Thyroid gland (tissue), 4 donors: ENCODE data around the gene PSMC5. TPM values are rescaled to one million over a fixed set of nuclear protein-coding genes. Genes with fewer than 3 reads are reported as not detected.

Experiments
- DNase-seq, 2 donors: peaks; one replicate each; pipeline ENCODE4 v3.0.0-alpha.2; 2019
- H3K27ac ChIP-seq, 3 donors: fragments of 200-600 bp; sonication (generic); 1 replicate in 2 of 3; 2 replicates in 1 of 3; pipeline ENCODE4 v1.5.1; 2016 to 2019; ENCODE audit warnings: mild to moderate bottlenecking in 1 of 3, moderate library complexity in 1 of 3
- H3K27me3 ChIP-seq: fragments of 200-600 bp; sonication (generic); one replicate; pipeline ENCODE4 v1.5.1; 2019
- H3K36me3 ChIP-seq, 2 donors: fragments of 200-600 bp; sonication (generic); one replicate each; pipeline ENCODE4 v1.5.1; 2016 to 2019
- H3K4me1 ChIP-seq, 2 donors: fragments of 200-600 bp; sonication (generic); one replicate each; pipeline ENCODE4 v1.5.1; 2017 to 2019
- H3K4me3 ChIP-seq, 3 donors: fragments of 200-600 bp; sonication (generic); replicated peaks in 1 of 3; 1 replicate in 2 of 3; 2 replicates in 1 of 3; pipeline ENCODE4 v1.5.1; 2016; ENCODE audit warnings: mild to moderate bottlenecking in 1 of 3
- H3K9me3 ChIP-seq: fragments of 200-600 bp; sonication (generic); one replicate; pipeline ENCODE4 v1.5.1; 2017
- CTCF ChIP-seq, 6 experiments: fragments of 200-600 bp in 3 of 6; fragments of 450-650 bp in 3 of 6; sonication (generic) in 3 of 6; IDR thresholded peaks; one replicate each; pipeline ENCODE4 v1.5.1; 2016 to 2019; ENCODE audit warnings: antibody characterized with exemption in 6 of 6, mild to moderate bottlenecking in 2 of 6, inconsistent platforms in 1 of 6, moderate library complexity in 1 of 6
- POLR2A ChIP-seq, 2 donors: fragments of 450-650 bp; IDR thresholded peaks; one replicate each; pipeline ENCODE4 v1.6.1; 2017; ENCODE audit warnings: antibody characterized with exemption in 2 of 2, mild to moderate bottlenecking in 2 of 2, moderate library complexity in 1 of 2
- WGBS, 2 donors: methylation state at CpG; one replicate each; pipeline ENCODE4 v1.1.5; 2017; 5-methylcytosine and 5-hydroxymethylcytosine counted together
- intact Hi-C: fragments of 100-400 bp; cut with DNase I; formaldehyde crosslinking; loops from one replicate; pipeline ENCODE4 v1.15.1; 2023
- total RNA-seq, 4 donors: library from RNA; depleted of rRNA; stranded (reverse); fragments of >200 nt; gene quantifications; one replicate each; pipeline ENCODE4 v1.2.3, GENCODE V29; 2016

Gene PSMC5
- total RNA-seq, 4 donors from 2014 or later: 79.1 to 98.3 (median 86.4) TPM

- no peak overlapping the region for H3K27ac ChIP-seq
- peaks cover 63 to 86% of the 10 kb centered on the region in 2 donors for H3K36me3 ChIP-seq
- no peak for TF ChIP-seq CTCF (IDR thresholded peaks at IDR 0.05)
- TF ChIP-seq POLR2A (IDR thresholded peaks at IDR 0.05): no peak
- intact Hi-C loops: no loop called here
- DNase-seq: no peak
- no peaks in the 10 kb centered on the region for H3K27me3 ChIP-seq
- no peak overlapping the region for H3K4me3 ChIP-seq
- no peaks in the 10 kb centered on the region for H3K9me3 ChIP-seq
- WGBS, 2 donors: 96 to 100% methylated on average over 1 of the region's 1 CpG
- no peaks in the 10 kb centered on the region for H3K4me1 ChIP-seq
Measured at GRCh38 chr17:63800783-63801182, 26.4 kb upstream of the PSMC5 start.

DNA sequence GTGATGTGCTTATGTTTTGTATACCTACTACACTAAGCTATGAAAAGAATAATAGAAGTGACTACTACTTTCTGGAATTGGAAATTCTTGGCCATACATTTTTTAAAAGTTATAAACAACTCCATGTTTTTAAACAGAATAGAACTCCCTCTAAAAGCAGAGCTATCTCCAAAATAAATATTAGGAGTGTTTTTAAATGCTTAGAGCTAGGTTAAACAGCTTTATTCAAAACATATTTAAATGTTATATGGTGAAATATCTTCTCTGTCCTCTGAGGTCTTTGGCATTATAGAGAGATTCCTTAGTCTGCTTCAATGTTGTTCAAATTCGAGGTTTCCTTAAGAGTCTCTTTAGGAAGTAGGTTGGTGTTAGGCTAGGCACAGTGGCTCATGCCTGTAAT is 22.9 kb upstream of the PSMC5 start:
- TF ChIP-seq POLR2A (IDR thresholded peaks at IDR 0.05) (no peak), CTCF (IDR thresholded peaks at IDR 0.05) (no peak)
- Histone ChIP-seq H3K9me3 (no peaks in the 10 kb centered on the region), H3K36me3 (peaks cover 62 to 88% of the 10 kb centered on the region in 2 donors), H3K27me3 (no peaks in the 10 kb centered on the region), H3K27ac (no peak overlapping the region), H3K4me3 (no peak overlapping the region), H3K4me1 (no peaks in the 10 kb centered on the region)
- intact Hi-C loops: no loop called here
- 86 to 96% methylated on average over 1 of the region's 1 CpG for WGBS, 2 donors
- DNase-seq: no peak

GRCh38 chr17:63805591-63805990 is 21.6 kb upstream of the PSMC5 start:
- no peak for DNase-seq
- 90% methylated on average over 2 of the region's 2 CpGs for WGBS, 2 donors
- Histone ChIP-seq H3K4me1 (no peaks in the 10 kb centered on the region), H3K36me3 (peaks cover 63 to 88% of the 10 kb centered on the region in 2 donors), H3K27me3 (no peaks in the 10 kb centered on the region), H3K4me3 (no peak overlapping the region), H3K9me3 (no peaks in the 10 kb centered on the region), H3K27ac (no peak overlapping the region)
- TF ChIP-seq POLR2A (IDR thresholded peaks at IDR 0.05) (no peak), CTCF (IDR thresholded peaks at IDR 0.05) (no peak)
- intact Hi-C loops: no loop called here

DNA sequence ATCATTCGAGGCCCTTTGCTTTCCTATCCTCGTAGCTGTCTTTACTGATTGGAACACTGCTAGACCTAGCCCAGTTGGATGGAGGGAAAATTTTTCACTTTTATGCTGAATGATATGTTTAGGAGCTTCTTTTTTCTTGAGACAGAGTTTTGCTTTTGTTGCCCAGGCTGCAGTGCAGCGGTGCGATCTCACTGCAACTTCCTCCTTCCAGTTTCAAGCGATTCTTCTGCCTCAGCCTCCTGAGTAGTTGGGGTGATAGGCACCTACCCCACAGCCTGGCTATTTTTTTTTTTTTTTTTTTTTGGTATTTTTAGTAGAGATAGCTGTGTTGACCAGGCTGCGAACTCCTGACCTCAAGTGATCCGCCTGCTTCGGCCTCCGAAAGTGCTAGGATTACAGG is 17.3 kb upstream of the PSMC5 start:
- H3K27ac ChIP-seq: no peak overlapping the region
- peaks cover 90 to 93% of the 10 kb centered on the region in 2 donors for H3K36me3 ChIP-seq
- no peak overlapping the region for H3K4me3 ChIP-seq
- no peaks in the 10 kb centered on the region for H3K4me1 ChIP-seq
- no peaks in the 10 kb centered on the region for H3K27me3 ChIP-seq
- no peaks in the 10 kb centered on the region for H3K9me3 ChIP-seq
- intact Hi-C loops: no loop called here
- WGBS, 2 donors: 86 to 90% methylated on average over 9 of the region's 9 CpGs
- TF ChIP-seq CTCF (IDR thresholded peaks at IDR 0.05): no peak
- TF ChIP-seq POLR2A (IDR thresholded peaks at IDR 0.05): no peak
- no peak for DNase-seq

DNA sequence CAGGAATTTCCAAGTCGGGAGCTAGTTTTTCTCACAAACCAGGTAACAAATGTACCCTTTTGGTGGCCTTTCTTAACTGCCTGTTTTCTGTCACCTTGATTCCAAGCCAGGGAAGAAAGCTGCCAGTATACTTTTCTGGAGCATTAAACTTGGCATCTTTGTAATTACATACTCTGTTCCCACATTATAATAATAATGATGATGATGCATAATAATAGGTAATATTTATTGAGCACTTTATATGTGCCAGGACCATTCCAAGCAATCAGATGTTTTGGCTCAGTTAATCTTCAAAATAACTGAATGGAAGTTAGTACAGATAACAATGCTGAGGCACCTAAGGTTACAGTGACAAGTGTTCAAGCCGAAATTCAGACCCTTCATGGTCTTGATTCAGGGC is 11.1 kb upstream of the PSMC5 start:
- H3K27me3 ChIP-seq: no peaks in the 10 kb centered on the region
- H3K36me3 ChIP-seq: peaks cover 94 to 97% of the 10 kb centered on the region in 2 donors
- H3K9me3 ChIP-seq: no peaks in the 10 kb centered on the region
- 89 to 94% methylated on average over 2 of the region's 2 CpGs for WGBS, 2 donors
- H3K4me3 ChIP-seq: no peak overlapping the region
- intact Hi-C loops: no loop called here
- no peak for DNase-seq
- no peak for TF ChIP-seq CTCF (IDR thresholded peaks at IDR 0.05)
- TF ChIP-seq POLR2A (IDR thresholded peaks at IDR 0.05): no peak
- no peak overlapping the region for H3K27ac ChIP-seq
- no peaks in the 10 kb centered on the region for H3K4me1 ChIP-seq
